HepG2 (cell line): ENCODE data around the gene EPB41L4A. TPM values are rescaled to one million over a fixed set of nuclear protein-coding genes. Genes with fewer than 3 reads are reported as not detected.

Experiments used
- ATAC-seq: fragments of 200-7000 bp; cut with Tn5 transposase; 3 replicates; pipeline ENCODE4 v1.9.1; 2020; ENCODE audit warnings: mild to moderate bottlenecking, moderate library complexity
- BruUV-seq: library from RNA; stranded (reverse); fragments of 400-500 nt; replicated peaks from 2 replicates; lab custom pipeline; 2021; lab: Mats Ljungman, UMichigan
- CTCF ChIA-PET: fragments of 300-600 bp; formaldehyde crosslinking; extraction: SDS; loops from one replicate; lab custom pipeline; 2021; ENCODE audit warnings: low total read pairs, inconsistent platforms, low intra/inter-chr PET ratio; lab: Yijun Ruan, JAX
- POLR2A ChIA-PET: fragments of 350-600 bp; sonication (Branson Sonifier 250); formaldehyde crosslinking; loops from one replicate; lab custom pipeline; 2020; ENCODE audit warnings: antibody characterized with exemption, inconsistent platforms; lab: Yijun Ruan, JAX
- DNase-seq: peaks from one replicate; pipeline ENCODE4 v3.0.0-alpha.2; 2015; ENCODE audit warnings: low spot score
- FAIRE-seq: peaks from 3 replicates; lab custom pipeline; 2011; peaks lifted over from hg19 to GRCh38; lab: Jason Lieb, UNC
- H2AFZ ChIP-seq: one replicate; pipeline ENCODE4 v1.6.1; 2011; ENCODE audit warnings: low read length, inconsistent platforms
- H3K27ac ChIP-seq: fragments of 300-600 bp; 3 replicates; pipeline ENCODE4 v1.8.0; 2011; ENCODE audit warnings: mixed run types, mild to moderate bottlenecking, mixed read lengths, low read length, inconsistent platforms; ENCODE audit not compliant: insufficient read depth; ENCODE audit errors: extremely low read length
- H3K27me3 ChIP-seq, 2 experiments: fragments of 200-600 bp in 1 of 2; 2 replicates in 1 of 2; 3 replicates in 1 of 2; pipeline versions ENCODE4 v1.6.0 to v1.8.0; 2011; ENCODE audit warnings: low read length in 2 of 2, mild to moderate bottlenecking in 2 of 2, moderate library complexity in 2 of 2, inconsistent platforms in 1 of 2; ENCODE audit not compliant: insufficient read depth in 2 of 2, control insufficient read depth in 1 of 2
- H3K36me3 ChIP-seq, 2 experiments: fragments of 200-600 bp in 1 of 2; replicated peaks in 1 of 2; 2 replicates in 1 of 2; 3 replicates in 1 of 2; pipeline versions ENCODE4 v1.5.1 to v1.8.0; 2011; ENCODE audit warnings: low read length in 2 of 2, inconsistent platforms in 1 of 2; ENCODE audit not compliant: insufficient read depth in 2 of 2, control insufficient read depth in 1 of 2
- H3K4me1 ChIP-seq: 2 replicates; pipeline ENCODE4 v1.5.1; 2012; ENCODE audit warnings: low read length, inconsistent platforms; ENCODE audit not compliant: insufficient read depth
- H3K4me2 ChIP-seq: 2 replicates; pipeline ENCODE4 v1.6.0; 2011; ENCODE audit warnings: low read depth, low read length, inconsistent platforms
- H3K4me3 ChIP-seq, 3 experiments: fragments of 200-600 bp in 1 of 3; sonication (generic), shearing (Covaris generic) in 1 of 3; replicated peaks in 1 of 3; 2 replicates each; pipeline ENCODE4 v1.5.1; 2011 to 2016; ENCODE audit warnings: low read length in 3 of 3, inconsistent platforms in 2 of 3, low read depth in 2 of 3, mild to moderate bottlenecking in 2 of 3, control low read depth in 1 of 3, mixed read lengths in 1 of 3; ENCODE audit not compliant: insufficient read depth in 1 of 3
- H3K79me2 ChIP-seq: one replicate; pipeline ENCODE4 v1.6.1; 2011; ENCODE audit warnings: low read length, inconsistent platforms; ENCODE audit not compliant: insufficient read depth
- H3K9ac ChIP-seq: 2 replicates; pipeline ENCODE4 v1.6.0; 2011; ENCODE audit warnings: mild to moderate bottlenecking, low read depth, low read length, inconsistent platforms; ENCODE audit not compliant: insufficient read depth
- H3K9me3 ChIP-seq: 2 replicates; pipeline ENCODE4 v1.5.1; 2012; ENCODE audit warnings: mild to moderate bottlenecking, low read length
- H4K20me1 ChIP-seq: 2 replicates; pipeline ENCODE4 v1.6.0; 2011; ENCODE audit warnings: inconsistent platforms, mild to moderate bottlenecking, low read length, moderate library complexity; ENCODE audit not compliant: insufficient read depth
- CEBPB ChIP-seq: IDR thresholded peaks from 2 replicates; pipeline ENCODE4 v1.6.1; 2011; ENCODE audit warnings: low read depth, low read length, improper control_type of control experiment, borderline replicate concordance
- CEBPG ChIP-seq: IDR thresholded peaks from 2 replicates; pipeline ENCODE4 v1.6.1; 2016
- HDAC6 ChIP-seq: fragments of 200-600 bp; sonication (generic); IDR thresholded peaks from 2 replicates; pipeline ENCODE4 v1.7.0; 2017; ENCODE audit warnings: mild to moderate bottlenecking, antibody characterized with exemption, low read length, low read depth
- SP1 ChIP-seq, 2 experiments: fragments of 450-650 bp in 1 of 2; sonication (generic) in 1 of 2; formaldehyde crosslinking in 1 of 2; IDR thresholded peaks; 2 replicates each; pipeline versions ENCODE4 v1.4.0 to v1.6.1; 2016 to 2020; ENCODE audit warnings: missing genetic modification reagents in 1 of 2
- SP2 ChIP-seq: sonication (generic); formaldehyde crosslinking; IDR thresholded peaks from 2 replicates; pipeline ENCODE4 v1.5.1; 2020; ENCODE audit warnings: mild to moderate bottlenecking, missing genetic modification reagents
- ZBTB33 ChIP-seq: sonication (generic); formaldehyde crosslinking; IDR thresholded peaks from 2 replicates; pipeline ENCODE4 v1.4.0; 2020; ENCODE audit warnings: missing genetic modification reagents
- ZNF232 ChIP-seq: sonication (generic); formaldehyde crosslinking; IDR thresholded peaks from 2 replicates; pipeline ENCODE4 v1.4.0; 2020; ENCODE audit warnings: missing genetic modification reagents, borderline replicate concordance
- ZNF331 ChIP-seq: sonication (generic); formaldehyde crosslinking; IDR thresholded peaks from 2 replicates; pipeline ENCODE4 v1.4.0; 2020; ENCODE audit warnings: missing genetic modification reagents
- ZNF546 ChIP-seq: sonication (generic); formaldehyde crosslinking; conservative IDR thresholded peaks from 2 replicates; pipeline ENCODE4 v1.8.1; 2023; ENCODE audit warnings: mild to moderate bottlenecking, missing genetic modification reagents
- ZSCAN31 ChIP-seq: sonication (generic); formaldehyde crosslinking; IDR thresholded peaks from 2 replicates; pipeline ENCODE4 v1.5.0; 2020; ENCODE audit warnings: low read depth, mild to moderate bottlenecking, missing genetic modification reagents
- WGBS: methylation state at CpG from one replicate; pipeline ENCODE4 v1.1.6; 2017; ENCODE audit warnings: low lambda C conversion rate; 5-methylcytosine and 5-hydroxymethylcytosine counted together
- in situ Hi-C: cut with HindIII; loops from 2 replicates; pipeline ENCODE4 v1.10.0; 2017; ENCODE audit warnings: low pct_unique_long_range_greater_than_20kb; ENCODE audit not compliant: extremely low pct_ligation_motif_present
- intact Hi-C: fragments of 100-400 bp; cut with micrococcal nuclease; formaldehyde crosslinking; loops from one replicate; pipeline ENCODE4 v1.10.0; 2022; ENCODE audit not compliant: unreplicated experiment
- polyA plus RNA-seq, 8 experiments: library from polyadenylated mRNA; depleted of rRNA in 3 of 8; stranded (reverse) in 7 of 8; unstranded in 1 of 8; fragments of >200 nt; fragmentation: Illumina TruSeq in 4 of 8; extraction: Trizol in 4 of 8; gene quantifications; 2 replicates each; pipeline versions ENCODE4 v1.2.1 to v1.2.3, GENCODE V29; 2011 to 2016; ENCODE audit warnings: low read depth in 4 of 8, missing spikeins in 1 of 8, mixed read lengths in 1 of 8; ENCODE audit not compliant: insufficient read depth in 1 of 8
- total RNA-seq, 5 experiments: library from RNA; depleted of rRNA; stranded (reverse); fragments of >200 nt; fragmentation: Illumina TruSeq; extraction: Trizol; gene quantifications; 2 replicates each; pipeline ENCODE4 v1.2.3, GENCODE V29; 2016; ENCODE audit warnings: low read depth in 1 of 5
- TF ChIP-seq, protein P1 (sequence below): sonication (generic); formaldehyde crosslinking; IDR thresholded peaks from 2 replicates; pipeline ENCODE4 v1.5.0; 2020; ENCODE audit warnings: missing genetic modification reagents, mild to moderate bottlenecking, borderline replicate concordance
- TF ChIP-seq, protein P2 (sequence below): sonication (generic); formaldehyde crosslinking; IDR thresholded peaks from 2 replicates; pipeline ENCODE4 v1.8.1; 2023; ENCODE audit warnings: mild to moderate bottlenecking, inconsistent platforms, moderate library complexity, missing genetic modification reagents, borderline replicate concordance
- TF ChIP-seq, protein P3 (sequence below): sonication (generic); formaldehyde crosslinking; IDR thresholded peaks from 2 replicates; pipeline ENCODE4 v1.8.0; 2022; ENCODE audit warnings: missing genetic modification reagents, mild to moderate bottlenecking, borderline replicate concordance
- TF ChIP-seq, protein P4 (sequence below): sonication (generic); formaldehyde crosslinking; IDR thresholded peaks from 2 replicates; pipeline ENCODE4 v1.4.0; 2020; ENCODE audit warnings: mild to moderate bottlenecking, missing genetic modification reagents
- TF ChIP-seq, protein P5 (sequence below): sonication (generic); formaldehyde crosslinking; IDR thresholded peaks from 2 replicates; pipeline ENCODE4 v1.5.0; 2020; ENCODE audit warnings: mild to moderate bottlenecking, missing genetic modification reagents, moderate library complexity

EPB41L4A gene
- total and polyA plus RNA-seq, 2 of the 13 experiments (the other 11 are each of a cell fraction or from before 2014, with no cell fraction given) = 0.07 TPM; not detected in 1

DNA sequence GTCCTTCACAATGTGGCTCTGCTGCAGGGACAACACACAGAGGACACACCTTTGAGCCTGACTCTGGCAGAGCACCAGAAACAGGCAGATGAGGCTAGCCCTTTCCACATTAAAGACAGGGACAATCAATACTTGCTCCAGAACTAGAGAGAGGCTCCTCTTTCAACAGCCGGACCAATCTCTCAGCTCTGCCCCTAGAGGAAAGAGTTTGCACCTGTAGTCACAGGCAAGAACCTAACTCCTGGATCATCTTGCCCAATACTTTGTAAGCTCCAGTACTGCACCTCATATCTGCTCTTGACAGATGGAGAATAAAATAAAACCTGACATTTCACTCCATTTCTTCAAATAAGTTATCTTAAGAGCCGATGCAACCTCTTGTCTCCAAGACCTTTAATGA is 52.1 kb downstream of the EPB41L4A start:
- Histone ChIP-seq H3K27me3 (no peaks in the 10 kb centered on the region; a peak in 1 of 5 replicates), H3K4me2 (no peak overlapping the region), H3K79me2 (no peaks in the 10 kb centered on the region), H3K4me3 (no peak overlapping the region), H3K36me3 (no peaks in the 10 kb centered on the region), H4K20me1 (no peaks in the 10 kb centered on the region), H3K9ac (no peak overlapping the region), H3K9me3 (no peaks in the 10 kb centered on the region), H2AFZ (no peak overlapping the region), H3K4me1 (no peaks in the 10 kb centered on the region), H3K27ac (no peak overlapping the region)
- FAIRE-seq = peak; percentile 64
- DNase-seq = peak; percentile 20
- peak; percentile 99 for ATAC-seq
- ChIA-PET POLR2A (no interaction called here), CTCF (no interaction called here)
- intact Hi-C loops = no loop called here
- 0 out of 2 replicates have a peak, but pooled peaks have one; percentile 25 for TF ChIP-seq CEBPG
- TF ChIP-seq ZNF232 (CRISPR knock-in tag) = no peak
- no peak for TF ChIP-seq SP1 (IDR thresholded peaks at IDR 0.05)
- TF ChIP-seq SP1 (CRISPR knock-in tag; IDR thresholded peaks at IDR 0.05) = no peak
- TF ChIP-seq, protein P1, sequence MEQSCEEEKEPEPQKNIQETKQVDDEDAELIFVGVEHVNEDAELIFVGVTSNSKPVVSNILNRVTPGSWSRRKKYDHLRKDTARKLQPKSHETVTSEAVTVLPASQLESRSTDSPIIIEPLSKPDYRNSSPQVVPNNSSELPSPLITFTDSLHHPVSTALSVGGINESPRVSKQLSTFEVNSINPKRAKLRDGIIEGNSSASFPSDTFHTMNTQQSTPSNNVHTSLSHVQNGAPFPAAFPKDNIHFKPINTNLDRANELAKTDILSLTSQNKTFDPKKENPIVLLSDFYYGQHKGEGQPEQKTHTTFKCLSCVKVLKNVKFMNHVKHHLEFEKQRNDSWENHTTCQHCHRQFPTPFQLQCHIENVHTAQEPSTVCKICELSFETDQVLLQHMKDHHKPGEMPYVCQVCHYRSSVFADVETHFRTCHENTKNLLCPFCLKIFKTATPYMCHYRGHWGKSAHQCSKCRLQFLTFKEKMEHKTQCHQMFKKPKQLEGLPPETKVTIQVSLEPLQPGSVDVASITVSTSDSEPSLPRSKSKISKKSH = no peak
- TF ChIP-seq, protein P2, sequence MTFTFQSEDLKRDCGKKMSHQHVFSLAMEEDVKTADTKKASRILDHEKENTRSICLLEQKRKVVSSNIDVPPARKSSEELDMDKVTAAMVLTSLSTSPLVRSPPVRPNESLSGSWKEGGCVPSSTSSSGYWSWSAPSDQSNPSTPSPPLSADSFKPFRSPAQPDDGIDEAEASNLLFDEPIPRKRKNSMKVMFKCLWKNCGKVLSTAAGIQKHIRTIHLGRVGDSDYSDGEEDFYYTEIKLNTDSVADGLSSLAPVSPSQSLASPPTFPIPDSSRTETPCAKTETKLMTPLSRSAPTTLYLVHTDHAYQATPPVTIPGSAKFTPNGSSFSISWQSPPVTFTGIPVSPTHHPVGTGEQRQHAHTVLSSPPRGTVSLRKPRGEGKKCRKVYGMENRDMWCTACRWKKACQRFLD (CRISPR knock-in tag) = no peak
- TF ChIP-seq ZNF546 = no peak
- TF ChIP-seq ZBTB33 (CRISPR knock-in tag) = no peak
- TF ChIP-seq, protein P3, sequence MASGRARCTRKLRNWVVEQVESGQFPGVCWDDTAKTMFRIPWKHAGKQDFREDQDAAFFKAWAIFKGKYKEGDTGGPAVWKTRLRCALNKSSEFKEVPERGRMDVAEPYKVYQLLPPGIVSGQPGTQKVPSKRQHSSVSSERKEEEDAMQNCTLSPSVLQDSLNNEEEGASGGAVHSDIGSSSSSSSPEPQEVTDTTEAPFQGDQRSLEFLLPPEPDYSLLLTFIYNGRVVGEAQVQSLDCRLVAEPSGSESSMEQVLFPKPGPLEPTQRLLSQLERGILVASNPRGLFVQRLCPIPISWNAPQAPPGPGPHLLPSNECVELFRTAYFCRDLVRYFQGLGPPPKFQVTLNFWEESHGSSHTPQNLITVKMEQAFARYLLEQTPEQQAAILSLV (CRISPR knock-in tag) = no peak
- TF ChIP-seq HDAC6 = no peak
- TF ChIP-seq ZNF331 (CRISPR knock-in tag) = no peak
- peak; percentile 62; the same call in 1 of the 2 replicates for TF ChIP-seq CEBPB
- TF ChIP-seq SP2 (CRISPR knock-in tag) = no peak
- TF ChIP-seq, protein P4, sequence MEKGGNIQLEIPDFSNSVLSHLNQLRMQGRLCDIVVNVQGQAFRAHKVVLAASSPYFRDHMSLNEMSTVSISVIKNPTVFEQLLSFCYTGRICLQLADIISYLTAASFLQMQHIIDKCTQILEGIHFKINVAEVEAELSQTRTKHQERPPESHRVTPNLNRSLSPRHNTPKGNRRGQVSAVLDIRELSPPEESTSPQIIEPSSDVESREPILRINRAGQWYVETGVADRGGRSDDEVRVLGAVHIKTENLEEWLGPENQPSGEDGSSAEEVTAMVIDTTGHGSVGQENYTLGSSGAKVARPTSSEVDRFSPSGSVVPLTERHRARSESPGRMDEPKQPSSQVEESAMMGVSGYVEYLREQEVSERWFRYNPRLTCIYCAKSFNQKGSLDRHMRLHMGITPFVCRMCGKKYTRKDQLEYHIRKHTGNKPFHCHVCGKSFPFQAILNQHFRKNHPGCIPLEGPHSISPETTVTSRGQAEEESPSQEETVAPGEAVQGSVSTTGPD (CRISPR knock-in tag) = no peak
- TF ChIP-seq, protein P5, sequence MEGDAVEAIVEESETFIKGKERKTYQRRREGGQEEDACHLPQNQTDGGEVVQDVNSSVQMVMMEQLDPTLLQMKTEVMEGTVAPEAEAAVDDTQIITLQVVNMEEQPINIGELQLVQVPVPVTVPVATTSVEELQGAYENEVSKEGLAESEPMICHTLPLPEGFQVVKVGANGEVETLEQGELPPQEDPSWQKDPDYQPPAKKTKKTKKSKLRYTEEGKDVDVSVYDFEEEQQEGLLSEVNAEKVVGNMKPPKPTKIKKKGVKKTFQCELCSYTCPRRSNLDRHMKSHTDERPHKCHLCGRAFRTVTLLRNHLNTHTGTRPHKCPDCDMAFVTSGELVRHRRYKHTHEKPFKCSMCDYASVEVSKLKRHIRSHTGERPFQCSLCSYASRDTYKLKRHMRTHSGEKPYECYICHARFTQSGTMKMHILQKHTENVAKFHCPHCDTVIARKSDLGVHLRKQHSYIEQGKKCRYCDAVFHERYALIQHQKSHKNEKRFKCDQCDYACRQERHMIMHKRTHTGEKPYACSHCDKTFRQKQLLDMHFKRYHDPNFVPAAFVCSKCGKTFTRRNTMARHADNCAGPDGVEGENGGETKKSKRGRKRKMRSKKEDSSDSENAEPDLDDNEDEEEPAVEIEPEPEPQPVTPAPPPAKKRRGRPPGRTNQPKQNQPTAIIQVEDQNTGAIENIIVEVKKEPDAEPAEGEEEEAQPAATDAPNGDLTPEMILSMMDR = peak; percentile 30; the same call in 1 of the 2 replicates
- no peak for TF ChIP-seq ZSCAN31 (CRISPR knock-in tag)
- in situ Hi-C loops = no loop called here
- no TSS peak for BruUV-seq
- 0% methylated on average over 2 of the region's 2 CpGs for WGBS
